OCI-LY3 (cell line): Measurements from ENCODE around the gene RALBP1.
A peak's percentile ranks its signal among the peaks of the same experiment; 100 is the strongest.
"Not testable (repeated sequence)": the region's sequence is repeated elsewhere in the genome, so short reads cannot be mapped to it uniquely, and the experiment has no call there.

Experiments used
- H2AFZ ChIP-seq: fragments of 200-600, 300-600 bp; shearing (Covaris generic); 2 replicates; pipeline ENCODE4 v1.6.0; 2014; ENCODE audit warnings: antibody characterized with exemption, low read depth, low read length
- H3K27ac ChIP-seq: fragments of 200-600, 300-600 bp; sonication (generic); 2 replicates; pipeline ENCODE4 v1.5.1; 2014; ENCODE audit warnings: mild to moderate bottlenecking, low read length, moderate library complexity, mixed read lengths
- H3K27me3 ChIP-seq: fragments of 200-600, 300-600 bp; sonication (generic); 2 replicates; pipeline ENCODE4 v1.6.1; 2014; ENCODE audit warnings: low read depth, low read length, mixed read lengths
- H3K36me3 ChIP-seq: fragments of 200-600, 300-600 bp; sonication (generic); replicated peaks from 2 replicates; pipeline ENCODE3; 2014; ENCODE audit warnings: low read depth, low read length, mixed read lengths
- H3K4me1 ChIP-seq: fragments of 300-600, 200-600 bp; sonication (generic); 2 replicates; pipeline ENCODE4 v1.6.1; 2014; ENCODE audit warnings: low read length, mixed read lengths
- H3K4me2 ChIP-seq: fragments of 200-600, 300-600 bp; sonication (generic); 2 replicates; pipeline ENCODE4 v1.6.1; 2014; ENCODE audit warnings: low read length, mixed read lengths
- H3K4me3 ChIP-seq: fragments of 300-600, 200-600 bp; sonication (generic); 2 replicates; pipeline ENCODE4 v1.5.1; 2014; ENCODE audit warnings: antibody characterized with exemption, mild to moderate bottlenecking, low read length, moderate library complexity
- H3K79me2 ChIP-seq: fragments of 300-600, 200-600 bp; shearing (Covaris generic); 2 replicates; pipeline ENCODE4 v1.6.1; 2014; ENCODE audit warnings: mild to moderate bottlenecking, low read length, mixed read lengths
- H3K9ac ChIP-seq: fragments of 300-600, 200-600 bp; shearing (Covaris generic); 2 replicates; pipeline ENCODE4 v1.6.0; 2014; ENCODE audit warnings: mild to moderate bottlenecking, low read length, moderate library complexity
- H3K9me3 ChIP-seq: fragments of 200-600, 300-600 bp; shearing (Covaris generic); 2 replicates; pipeline ENCODE4 v1.6.1; 2014; ENCODE audit warnings: low read length, mixed read lengths; ENCODE audit not compliant: insufficient read depth
- H4K20me1 ChIP-seq: fragments of 200-600, 300-600 bp; sonication (generic); 2 replicates; pipeline ENCODE4 v1.6.1; 2016; ENCODE audit warnings: low read length, mixed read lengths; ENCODE audit not compliant: insufficient read depth
- CTCF ChIP-seq: fragments of 200-600, 300-600 bp; sonication (generic); IDR thresholded peaks from 2 replicates; pipeline ENCODE4 v1.5.1; 2014; ENCODE audit warnings: antibody characterized with exemption, low read length, low read depth
- EZH2phosphoT487 ChIP-seq: fragments of 200-600 bp; shearing (Covaris generic); IDR thresholded peaks from 2 replicates; pipeline ENCODE4 v1.6.1; 2018; ENCODE audit warnings: antibody characterized with exemption, mixed run types, low read depth

RALBP1 gene

GRCh38 chr18:9469685-9470084 is 5.6 kb upstream of the RALBP1 start:
- H4K20me1 ChIP-seq = no peaks in the 10 kb centered on the region

GRCh38 chr18:9474108-9474982 is 968 bp upstream of the RALBP1 start:
- Histone ChIP-seq H3K79me2 (peaks cover 40% of the 10 kb centered on the region), H3K9ac (peak overlapping the region; percentile 67), H3K9me3 (no peaks in the 10 kb centered on the region), H3K36me3 (peaks cover 9% of the 10 kb centered on the region), H4K20me1 (no peaks in the 10 kb centered on the region), H3K27me3 (no peaks in the 10 kb centered on the region), H2AFZ (peak overlapping the region; percentile 96), H3K4me3 (peak overlapping the region; percentile 97), H3K27ac (peak overlapping the region; percentile 38; the same call in 1 of the 2 replicates), H3K4me2 (peak overlapping the region; percentile 84), H3K4me1 (peaks cover 10% of the 10 kb centered on the region; the same call in 1 of the 2 replicates)
- TF ChIP-seq EZH2phosphoT487 = no peak
- TF ChIP-seq CTCF = no peak

More at GRCh38 chr18:9469685-9470084, 5.6 kb upstream of the RALBP1 start:
- Histone ChIP-seq H3K9me3 (peaks cover 16% of the 10 kb centered on the region), H3K4me3 (no peak overlapping the region), H2AFZ (no peak overlapping the region), H3K27ac (no peak overlapping the region), H3K4me1 (peaks cover 4% of the 10 kb centered on the region; the same call in 1 of the 2 replicates), H3K4me2 (no peak overlapping the region), H3K36me3 (peaks cover 6% of the 10 kb centered on the region), H3K79me2 (no peaks in the 10 kb centered on the region), H3K9ac (no peak overlapping the region), H3K27me3 (no peaks in the 10 kb centered on the region)
- no peak for TF ChIP-seq EZH2phosphoT487
- no peak for TF ChIP-seq CTCF

- Histone ChIP-seq H3K4me2 (peak overlapping the region; percentile 82), H3K27me3 (no peaks in the 10 kb centered on the region), H2AFZ (peak overlapping the region; percentile 68; the same call in 1 of the 2 replicates), H3K79me2 (peaks cover 48% of the 10 kb centered on the region), H4K20me1 (no peaks in the 10 kb centered on the region), H3K4me1 (peaks cover 10% of the 10 kb centered on the region; the same call in 1 of the 2 replicates), H3K4me3 (peak overlapping the region; percentile 97), H3K27ac (peak overlapping the region; percentile 36), H3K9ac (peak overlapping the region; percentile 91), H3K9me3 (no peaks in the 10 kb centered on the region), H3K36me3 (peaks cover 11% of the 10 kb centered on the region)
- TF ChIP-seq EZH2phosphoT487 = no peak
- no peak for TF ChIP-seq CTCF
Observed at GRCh38 chr18:9475643-9476591, 604 bp downstream of the RALBP1 start.

GRCh38 chr18:9476949-9477348 is 1.6 kb downstream of the RALBP1 start:
- not testable (repeated sequence) for H4K20me1 ChIP-seq, H3K9me3 ChIP-seq, H3K4me1 ChIP-seq, H3K4me2 ChIP-seq, H3K27ac ChIP-seq, H3K9ac ChIP-seq, H2AFZ ChIP-seq, H3K27me3 ChIP-seq
- H3K79me2 ChIP-seq = peaks cover 58% of the 10 kb centered on the region
- peak overlapping the region; percentile 97; the same call in 1 of the 2 replicates for H3K4me3 ChIP-seq
- peaks cover 15% of the 10 kb centered on the region for H3K36me3 ChIP-seq
